ENCODE measurements around the gene HOXC6.

The HOXC6 gene

DNA sequence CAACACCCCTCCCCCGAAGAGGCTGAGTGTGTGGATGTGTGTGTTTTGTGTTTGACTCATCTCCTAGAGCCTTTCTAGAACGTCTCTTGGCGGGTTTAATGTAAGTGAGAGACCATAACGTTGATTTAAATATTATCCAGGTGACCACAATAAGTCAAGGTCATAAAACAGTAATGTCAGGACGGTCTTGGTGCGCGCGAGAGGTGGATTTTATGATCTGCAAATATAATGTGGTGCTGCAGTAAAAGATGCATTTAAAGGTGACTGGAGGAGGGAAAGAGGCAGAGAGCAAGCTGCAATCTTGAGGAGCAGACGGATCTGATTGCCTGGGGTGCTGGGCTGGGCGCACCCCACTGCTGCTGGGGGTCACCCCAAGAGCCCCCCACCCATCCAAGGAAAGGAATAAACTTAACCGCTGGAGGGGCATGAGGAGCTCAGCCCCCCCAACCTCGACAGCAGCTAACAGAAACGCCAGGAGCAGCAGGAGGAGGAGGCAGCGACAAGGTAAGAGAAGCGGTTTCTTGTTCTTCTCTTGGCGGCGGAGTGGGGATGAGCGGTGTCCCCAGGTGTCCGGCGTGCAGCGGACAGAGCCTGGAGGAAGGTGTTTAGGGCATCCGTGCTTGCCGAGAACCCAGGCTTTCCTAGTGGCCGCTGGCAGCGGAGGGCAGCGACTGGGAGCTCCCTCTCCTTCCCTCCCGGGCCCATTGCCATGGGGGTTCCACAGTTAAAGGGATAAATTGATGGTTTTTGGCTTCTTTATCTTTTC lies 37.7 kb upstream of the HOXC6 start:
- peak; percentile 78 for DNase-seq (ENCODE audit: low spot score)

DNA sequence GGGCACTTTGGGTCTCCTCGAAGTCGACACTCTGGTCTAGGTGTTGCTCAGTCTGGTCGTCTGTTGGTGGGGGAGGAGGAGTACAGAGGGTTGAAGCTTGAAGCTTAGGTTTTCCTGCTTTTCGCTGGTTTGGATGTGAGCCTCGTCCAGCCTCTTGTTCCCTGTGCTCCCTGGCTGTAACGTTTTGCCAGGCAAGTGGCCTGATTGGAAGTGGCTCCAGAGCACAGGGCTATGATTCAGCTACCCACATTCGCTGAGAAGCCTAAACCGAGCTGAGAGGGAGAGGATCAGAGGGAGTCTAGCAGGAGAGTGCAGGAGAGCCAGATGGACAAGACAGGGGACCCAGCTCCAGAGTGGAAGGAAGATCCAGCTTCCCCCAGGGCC lies 37.2 kb upstream of the HOXC6 start:
- DNase-seq (ENCODE audit: low spot score): peak; percentile 82

DNA sequence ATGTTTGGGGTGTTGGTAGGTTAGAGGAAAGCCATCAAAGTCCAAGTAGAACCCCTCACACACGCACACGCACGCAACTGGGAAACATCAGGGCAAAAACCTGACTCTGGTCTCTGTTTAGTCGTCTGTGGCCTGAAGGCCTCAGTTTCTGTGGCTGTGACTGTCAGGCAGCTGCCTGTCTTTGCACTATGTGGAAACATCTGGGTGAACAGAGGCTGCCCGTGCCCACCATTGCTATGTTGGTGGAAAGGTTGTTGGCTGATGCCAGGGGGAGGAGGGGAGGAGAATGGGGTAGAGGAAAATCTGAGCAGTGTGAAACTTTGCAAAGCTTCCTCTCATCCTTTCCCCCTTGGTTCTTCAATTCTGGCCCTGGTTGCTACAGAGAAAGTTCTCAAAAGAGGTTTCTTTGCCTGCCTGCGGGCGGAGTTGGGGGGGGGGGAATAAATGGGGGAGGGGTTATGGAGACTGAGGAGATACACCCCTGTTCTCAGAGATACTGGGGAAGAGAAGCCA lies 35.8 kb upstream of the HOXC6 start:
- no peak for DNase-seq (ENCODE audit: low spot score)

DNA sequence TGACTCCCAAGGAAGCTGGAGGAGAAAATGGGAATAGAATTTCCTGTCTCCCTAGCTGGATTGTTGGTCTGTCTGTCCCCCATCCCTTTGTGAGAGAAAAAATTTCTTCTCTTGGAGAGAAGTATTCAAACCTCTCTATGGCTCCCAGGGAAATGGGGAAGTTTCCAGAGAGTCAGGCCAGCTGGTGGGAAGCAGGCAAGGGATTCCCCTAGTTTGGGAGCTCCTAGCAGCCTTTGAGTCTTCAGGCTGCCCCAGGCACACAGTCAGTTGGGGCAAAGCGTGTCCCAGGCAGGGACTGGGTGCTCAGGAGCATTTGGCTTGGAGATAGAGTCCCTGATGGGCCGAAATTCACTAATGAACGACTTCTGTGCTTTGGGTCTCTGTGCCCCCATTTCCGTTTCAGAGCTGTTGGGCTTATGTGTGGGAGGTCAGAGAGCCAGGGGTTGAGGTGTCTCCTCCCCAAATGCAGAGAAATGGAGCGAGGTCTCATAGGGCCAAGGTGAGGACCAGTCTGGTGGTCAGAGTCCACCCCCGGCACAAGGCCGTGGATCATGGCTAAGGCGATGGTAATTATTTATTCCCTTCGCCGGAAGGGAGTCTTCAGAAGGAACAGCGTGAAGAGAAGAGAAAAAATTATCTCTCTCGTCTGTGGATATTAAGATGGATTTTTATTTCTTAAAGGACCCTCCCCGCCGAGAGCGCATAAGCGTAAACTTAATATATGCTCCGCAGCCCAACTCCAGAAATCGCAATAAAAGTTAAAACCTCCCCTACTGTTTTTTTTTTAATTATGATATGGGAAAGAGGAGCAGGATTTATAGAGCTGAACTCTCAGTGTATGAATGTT lies 34.9 kb upstream of the HOXC6 start:
- DNase-seq (ENCODE audit: low spot score): no peak

DNA sequence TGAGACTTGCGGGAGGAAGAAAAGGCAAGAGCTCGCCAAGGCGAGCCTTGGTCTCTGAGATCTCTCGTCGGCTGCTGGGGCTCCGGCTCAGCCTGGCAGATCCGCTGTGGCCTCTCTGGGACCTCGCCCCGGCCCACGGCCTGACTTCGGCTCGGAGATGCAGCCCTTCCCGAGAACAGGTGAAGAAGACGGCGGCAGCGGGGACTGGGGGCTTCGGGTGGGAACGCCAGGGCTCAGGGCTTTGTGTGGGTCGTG lies 34.3 kb upstream of the HOXC6 start:
- no peak for DNase-seq (ENCODE audit: low spot score)

DNA sequence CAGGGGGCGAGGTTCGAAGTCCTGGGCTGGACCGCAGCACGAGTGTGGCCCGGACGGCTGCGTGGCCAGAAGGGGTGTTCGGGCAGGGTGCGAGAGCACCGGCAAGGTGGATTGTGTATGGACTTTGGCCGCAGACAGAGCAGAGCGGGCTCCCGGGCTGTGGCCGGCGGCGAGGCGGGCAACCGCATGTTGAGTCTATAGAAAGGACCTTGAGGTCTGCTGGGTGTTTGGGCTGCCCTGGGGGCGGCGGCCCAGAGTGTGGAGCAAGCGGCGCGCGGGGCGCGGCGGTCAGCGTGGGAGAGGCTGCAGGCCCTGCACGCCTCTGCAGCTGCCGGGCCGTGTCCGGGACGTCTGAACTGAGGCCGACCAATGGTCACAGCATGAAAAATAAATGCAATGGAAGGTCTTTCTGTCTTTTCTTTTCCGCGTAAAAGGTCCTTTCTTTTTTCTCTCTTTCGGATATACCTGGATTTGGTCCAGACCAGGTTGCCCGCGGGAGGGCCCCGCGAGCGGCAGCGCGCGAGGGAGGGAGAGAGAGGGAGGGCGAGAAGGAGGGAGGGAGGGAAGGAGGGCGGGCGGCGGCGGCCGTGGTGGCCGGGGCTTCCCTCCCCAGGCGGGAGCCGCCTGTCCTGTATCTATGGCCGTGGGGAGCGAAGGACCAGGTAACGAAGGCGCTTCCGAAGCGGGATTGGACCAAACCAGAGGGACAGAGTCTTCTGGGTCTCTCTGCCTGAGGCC lies 33.8 kb upstream of the HOXC6 start:
- peak; percentile 59 for DNase-seq (ENCODE audit: low spot score)

DNA sequence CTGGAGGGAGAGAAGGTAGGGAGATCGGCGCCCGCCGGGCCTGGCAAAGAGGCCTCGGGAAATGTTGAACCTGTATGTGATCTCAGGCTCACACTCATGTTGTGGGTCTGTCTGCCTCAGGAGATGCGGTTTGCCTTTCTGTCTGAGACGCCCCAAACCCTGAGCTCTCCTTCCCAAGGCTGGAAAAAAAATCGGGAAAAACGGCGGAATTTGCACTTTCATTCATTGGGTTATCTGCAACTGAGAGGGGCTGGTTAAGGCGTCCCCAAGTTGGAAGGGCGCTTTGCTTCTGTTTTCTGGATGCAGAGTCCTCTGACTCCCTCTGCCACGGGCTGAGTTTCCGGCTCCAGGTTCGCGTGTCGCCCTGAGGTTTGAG lies 33.2 kb upstream of the HOXC6 start:
- peak; percentile 40 for DNase-seq (ENCODE audit: low spot score)

DNA sequence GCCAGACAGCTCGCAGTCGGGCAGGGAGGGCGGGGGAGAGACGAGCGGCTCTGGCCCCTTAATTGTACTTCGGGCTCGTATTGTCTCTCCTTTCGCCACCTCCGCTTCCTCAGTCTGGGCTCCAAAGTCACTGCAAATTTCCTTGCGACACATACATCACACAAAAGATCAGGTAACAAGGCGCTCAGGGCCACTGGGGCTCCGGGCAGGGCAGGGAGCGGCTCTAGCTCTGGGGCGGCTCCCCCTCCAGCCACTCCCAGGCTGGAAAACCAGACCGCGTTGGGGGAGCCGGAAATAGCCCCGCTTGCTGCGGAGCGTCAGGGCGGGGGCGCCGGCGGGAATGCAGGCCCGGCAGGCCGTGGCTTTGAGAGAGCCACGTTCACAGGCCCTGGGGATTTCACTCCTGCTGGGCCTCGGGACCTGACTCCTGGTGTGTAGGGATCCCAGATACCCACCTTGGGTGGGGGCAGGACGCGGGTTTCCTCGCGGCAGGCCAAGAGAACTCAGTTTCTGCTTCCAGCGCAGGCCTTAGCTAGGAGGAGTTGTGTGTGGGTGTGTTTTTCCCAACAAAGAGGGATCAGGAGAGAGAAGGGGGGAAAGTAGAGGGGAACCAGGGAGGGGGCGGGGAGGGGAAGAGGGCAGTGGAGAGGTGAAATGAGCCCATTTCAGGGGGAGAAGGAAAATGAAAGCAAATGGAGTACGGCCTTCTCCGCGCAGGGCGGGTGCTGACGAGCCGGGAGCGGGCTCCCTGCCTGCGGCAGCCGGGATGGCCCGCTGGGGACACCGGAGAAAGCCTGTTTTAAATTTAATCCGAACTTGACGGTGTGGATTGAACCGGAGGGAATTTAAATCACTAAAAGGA lies 32.6 kb upstream of the HOXC6 start:
- DNase-seq (ENCODE audit: low spot score): peak; percentile 84

DNA sequence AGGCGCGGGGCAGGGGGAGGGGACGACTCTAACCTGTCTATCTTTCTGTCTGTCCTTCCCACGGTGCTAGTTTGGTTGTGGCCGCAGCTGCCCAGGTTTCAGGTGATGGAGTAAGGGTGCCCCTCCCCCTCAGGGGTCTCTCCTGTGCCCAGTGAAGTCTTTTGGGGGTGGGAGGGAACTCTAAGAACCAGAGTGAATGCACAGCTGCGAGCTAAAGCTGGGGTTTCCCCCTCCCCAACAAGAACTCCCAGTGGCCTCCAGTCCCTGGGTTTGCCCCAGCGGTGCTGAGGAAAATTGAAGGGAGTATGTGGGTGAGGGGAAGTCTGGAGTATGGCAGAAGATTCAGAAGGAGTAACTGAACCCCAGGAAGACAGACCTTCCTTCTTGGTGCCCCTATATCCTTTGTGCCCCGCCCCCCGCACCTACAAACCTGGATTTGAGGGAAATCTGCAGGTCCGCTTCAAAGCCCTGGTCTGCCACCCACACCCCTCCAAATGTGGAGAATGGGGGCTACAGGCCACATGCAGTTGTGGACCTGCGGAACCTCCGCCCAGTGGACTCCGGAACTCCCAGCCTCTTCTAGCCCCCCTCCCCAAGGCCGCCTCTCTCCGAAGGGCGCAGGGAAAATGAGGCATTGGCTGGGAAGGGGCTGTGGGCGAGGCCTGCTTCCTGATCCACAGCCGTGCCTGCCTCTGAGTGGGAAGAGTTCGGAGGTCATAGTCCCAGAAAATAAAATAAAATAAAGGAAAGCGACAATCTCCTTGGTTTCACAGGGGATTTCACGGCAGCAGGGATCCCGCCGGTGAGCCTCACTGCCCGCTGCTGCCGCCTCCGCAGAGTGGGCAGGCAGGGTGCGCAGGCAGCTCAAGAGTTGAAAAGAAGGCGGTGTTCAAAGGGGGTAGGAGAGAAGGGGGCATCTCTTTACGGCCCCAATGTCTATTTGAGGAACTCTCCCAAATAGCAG lies 31.7 kb upstream of the HOXC6 start:
- DNase-seq (ENCODE audit: low spot score): peak; percentile 55

DNA sequence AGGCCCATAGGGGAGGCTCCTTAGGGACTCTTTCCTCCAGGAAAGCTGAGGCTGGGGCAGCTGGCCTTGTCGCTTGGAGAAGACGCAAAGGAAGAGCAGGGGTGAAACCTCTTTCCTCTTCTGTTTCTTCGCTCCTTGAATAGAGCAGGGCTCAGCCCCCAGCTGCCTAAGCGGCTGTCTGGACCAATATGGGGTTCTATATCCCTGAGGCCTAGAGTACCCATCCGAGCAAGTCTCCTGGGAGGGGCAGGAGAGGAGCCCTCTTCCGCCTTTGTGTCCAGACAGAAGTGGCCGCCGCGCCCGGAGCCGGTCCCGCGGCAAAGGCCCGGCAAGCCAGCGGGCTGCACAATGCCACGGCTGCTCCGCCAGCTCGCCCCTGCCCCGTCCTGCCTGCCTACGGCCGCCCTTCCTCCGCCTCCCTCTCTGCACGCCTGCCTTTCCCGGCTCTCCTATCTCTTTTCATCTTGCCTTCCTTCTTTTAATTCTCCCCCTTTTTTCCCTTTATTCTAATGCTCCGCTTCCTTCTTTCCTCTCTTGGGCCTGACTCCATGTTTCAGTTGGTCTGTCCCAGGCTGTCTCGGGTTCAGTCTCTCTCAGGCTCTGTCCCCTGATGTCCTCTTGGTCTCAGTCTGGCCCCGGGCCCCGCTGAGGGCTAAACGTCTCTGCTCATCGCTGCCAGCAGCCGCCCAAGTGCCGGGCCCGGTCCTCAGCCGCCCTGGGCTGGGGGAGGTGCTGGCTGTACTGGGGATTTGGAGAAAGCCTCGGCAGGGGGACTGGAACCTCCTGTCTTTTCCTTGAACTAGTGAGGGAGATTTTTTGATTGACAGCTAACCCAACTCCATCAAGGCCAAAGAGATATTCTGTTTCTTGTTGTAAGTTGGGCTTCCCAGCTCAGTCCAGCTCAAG lies 30.8 kb upstream of the HOXC6 start:
- DNase-seq (ENCODE audit: low spot score): peak; percentile 57

DNA sequence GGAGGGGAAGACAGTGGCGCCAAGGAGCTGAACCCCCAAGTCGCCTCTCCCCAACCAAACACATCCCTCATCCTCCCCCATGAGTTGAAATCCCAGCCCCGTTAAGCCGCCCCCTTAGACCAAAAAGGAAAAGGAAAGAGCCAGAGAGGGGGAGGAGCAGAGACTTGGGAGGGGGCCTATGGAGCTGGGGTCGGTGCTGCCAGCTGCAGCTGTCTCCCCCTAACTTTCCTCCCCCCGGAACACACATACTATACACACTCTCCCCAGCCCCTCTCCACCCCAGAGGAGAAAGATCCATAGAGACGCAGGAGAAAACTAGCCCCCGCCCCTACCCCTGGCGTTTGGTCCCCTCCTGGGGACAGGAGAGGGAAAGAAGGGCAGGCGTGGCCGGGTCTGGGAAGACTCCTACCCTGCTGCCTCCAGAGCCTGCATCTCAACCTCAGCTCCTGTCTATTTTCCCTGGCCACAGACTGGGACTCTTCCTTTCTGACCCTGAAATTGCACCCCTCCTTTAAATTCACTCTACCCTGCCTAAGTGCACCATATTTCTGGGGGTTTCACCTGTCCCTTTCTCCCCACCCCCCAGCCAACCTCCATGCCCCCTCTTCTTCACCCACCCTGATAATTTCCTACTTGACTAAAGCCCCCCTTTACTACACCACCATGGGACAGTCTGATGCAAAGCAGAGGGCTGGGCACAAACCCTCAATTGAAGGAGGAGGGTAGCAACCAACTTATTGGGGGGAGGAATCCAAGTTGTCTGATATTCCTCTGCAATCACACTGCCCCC lies 29.9 kb upstream of the HOXC6 start:
- DNase-seq (ENCODE audit: low spot score): no peak

DNA sequence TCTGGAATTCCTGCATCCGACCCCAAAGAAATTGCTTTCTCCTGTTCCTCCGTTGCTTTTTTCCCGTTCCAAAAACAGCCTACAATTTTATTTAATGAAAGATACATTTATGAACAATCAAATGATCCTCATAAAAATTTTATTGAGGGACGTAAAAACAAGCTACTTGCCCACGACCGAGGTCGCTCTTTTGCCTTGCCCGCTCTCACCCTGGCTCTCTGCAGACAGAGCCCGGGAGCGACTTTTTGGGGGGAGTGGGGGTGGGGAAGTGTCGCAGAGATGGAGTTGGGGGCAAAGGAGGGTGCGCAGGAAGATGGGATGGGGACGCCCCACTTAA lies 29.4 kb upstream of the HOXC6 start:
- DNase-seq (ENCODE audit: low spot score): no peak

DNA sequence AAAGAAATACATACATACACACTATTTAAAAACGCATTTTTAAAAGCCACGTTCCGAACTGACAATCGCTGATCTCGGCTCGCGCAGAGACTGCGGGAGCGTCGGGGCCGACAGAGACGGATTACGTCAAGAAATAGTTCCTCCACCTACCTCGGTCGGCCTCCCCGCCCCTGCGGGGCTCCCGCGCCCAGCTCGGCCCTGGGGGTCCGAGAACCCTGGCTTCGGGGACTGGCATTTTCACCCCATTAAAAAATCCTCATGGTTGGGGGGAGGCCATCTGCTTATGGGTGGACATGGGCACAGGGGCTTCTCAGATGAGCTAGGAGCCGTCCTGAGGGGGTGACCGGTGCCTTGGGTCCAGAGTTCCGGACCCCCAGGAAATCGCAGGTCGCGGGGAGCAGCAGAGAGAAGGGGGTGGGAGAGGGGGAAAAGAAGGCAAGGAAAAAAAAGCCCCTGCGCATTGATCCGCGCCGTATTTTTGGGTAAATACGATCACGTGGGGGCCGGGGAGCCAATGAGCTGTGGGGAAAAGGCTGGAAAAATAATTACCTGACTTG lies 28.6 kb upstream of the HOXC6 start:
- DNase-seq (ENCODE audit: low spot score): peak; percentile 76

DNA sequence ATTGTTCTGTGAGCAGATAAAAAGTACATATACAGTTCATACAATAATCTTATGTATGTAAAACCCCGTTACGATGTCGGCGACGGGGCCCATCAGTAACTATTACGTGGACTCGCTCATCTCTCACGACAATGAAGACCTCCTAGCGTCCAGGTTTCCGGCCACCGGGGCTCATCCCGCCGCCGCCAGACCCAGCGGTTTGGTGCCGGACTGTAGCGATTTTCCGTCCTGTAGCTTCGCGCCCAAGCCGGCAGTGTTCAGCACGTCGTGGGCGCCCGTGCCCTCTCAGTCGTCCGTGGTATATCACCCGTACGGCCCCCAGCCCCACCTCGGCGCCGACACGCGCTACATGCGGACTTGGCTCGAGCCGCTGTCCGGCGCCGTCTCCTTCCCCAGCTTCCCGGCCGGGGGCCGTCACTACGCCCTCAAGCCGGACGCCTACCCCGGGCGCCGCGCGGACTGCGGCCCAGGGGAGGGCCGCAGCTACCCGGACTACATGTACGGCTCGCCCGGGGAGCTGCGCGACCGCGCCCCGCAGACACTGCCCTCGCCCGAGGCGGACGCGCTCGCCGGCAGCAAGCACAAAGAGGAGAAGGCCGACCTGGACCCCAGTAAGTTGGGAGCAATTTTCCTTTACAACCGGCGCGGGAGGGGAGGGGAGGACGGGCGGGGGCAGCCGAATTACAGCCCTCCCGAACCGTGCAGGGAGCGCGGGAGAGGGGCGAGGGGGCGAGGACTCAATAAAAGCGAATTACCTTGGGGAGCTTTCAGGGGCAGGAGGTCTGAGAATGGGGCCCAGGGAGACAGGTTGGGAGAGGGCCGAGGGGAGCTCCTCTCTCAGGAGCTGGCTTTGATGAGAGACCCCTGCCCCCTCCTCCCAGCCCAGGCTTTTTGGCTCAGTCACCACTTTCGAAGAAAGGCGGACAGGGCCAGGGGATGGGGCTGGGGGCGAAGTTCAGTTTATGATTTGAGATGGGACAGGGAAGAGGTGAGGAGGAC lies 27.8 kb upstream of the HOXC6 start, which contains the start of gene HOXC9:
HOXC9 (plus strand) TSS at position 46 of the 999 bp plus-strand sequence; CDS start at position 74, 28 bp downstream.
- peak; percentile 52 for DNase-seq (ENCODE audit: low spot score)

DNA sequence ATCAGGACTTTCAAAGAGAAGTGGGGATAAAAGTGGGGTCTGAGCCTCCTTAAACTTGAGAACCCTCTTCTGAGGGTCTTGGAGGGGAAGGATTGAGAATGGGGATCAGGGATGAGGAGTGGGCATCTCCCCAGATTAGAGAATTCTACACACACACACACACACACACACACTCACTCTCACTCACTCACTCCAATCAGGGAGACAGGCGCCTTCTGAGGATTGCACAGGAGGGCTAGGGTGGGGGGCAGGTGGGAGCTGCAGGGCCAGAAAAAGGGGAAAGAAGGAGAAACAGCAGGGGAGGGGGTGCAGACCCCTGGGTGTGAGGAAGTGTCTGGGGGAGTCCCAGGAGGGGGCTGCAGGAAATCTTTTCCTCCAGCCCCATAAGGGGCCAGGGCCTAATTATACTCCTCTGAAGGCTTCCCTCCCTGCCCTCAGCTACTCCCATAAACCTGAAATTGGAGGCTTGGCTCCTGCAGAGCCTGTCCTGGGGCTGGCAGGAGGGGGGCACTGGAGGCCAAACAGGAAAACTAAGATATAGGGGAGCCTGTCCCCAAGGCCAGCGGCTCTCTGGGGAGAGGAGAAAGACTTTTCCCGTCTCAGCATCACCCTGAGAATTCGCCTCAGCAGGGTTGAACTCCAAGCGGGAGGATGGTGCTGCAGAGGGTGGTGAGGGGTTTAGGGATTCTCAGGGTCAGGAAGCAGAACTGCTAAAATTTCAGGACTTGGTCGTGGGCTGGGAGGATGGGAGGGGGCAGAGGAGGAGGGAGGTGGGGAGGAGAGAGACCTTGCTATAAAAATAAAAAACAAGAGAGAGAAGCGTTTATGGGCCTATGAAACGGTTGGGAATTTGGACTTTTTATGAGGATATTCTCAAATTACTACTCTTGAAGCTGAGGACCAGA lies 26.7 kb upstream of the HOXC6 start:
- no peak for DNase-seq (ENCODE audit: low spot score)

DNA sequence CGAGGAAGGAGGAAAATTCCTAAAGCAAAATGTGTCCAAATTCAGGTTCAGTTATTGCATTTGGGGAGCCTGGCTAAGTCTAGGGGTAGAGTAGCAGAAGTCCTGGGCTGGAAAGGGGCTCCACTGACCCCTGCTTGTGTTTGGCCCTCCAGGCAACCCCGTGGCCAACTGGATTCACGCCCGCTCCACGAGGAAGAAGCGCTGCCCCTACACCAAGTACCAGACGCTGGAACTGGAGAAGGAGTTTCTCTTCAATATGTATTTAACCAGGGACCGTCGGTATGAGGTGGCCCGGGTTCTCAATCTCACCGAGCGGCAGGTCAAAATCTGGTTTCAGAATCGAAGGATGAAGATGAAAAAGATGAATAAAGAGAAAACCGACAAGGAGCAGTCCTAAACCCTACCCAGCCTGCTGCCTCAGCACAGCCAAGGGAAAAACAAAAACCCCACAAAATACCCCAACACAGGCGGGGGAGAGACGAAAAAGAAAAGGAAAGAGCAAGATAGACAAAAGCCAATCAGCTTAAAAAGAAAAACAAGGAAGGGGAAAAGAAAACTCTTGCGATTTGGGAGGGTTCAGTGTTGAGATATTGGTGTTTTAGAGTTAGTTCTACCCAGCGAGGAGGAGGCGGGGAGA lies 25.8 kb upstream of the HOXC6 start:
- no peak for DNase-seq (ENCODE audit: low spot score)
